NCI-H774 (cell line): Measurements from ENCODE around the gene MYL2.
A peak's percentile ranks its signal among the peaks of the same experiment; 100 is the strongest.

Experiments
- DNase-seq: peaks from one replicate; lab custom pipeline; 2025; lab: John Stamatoyannopoulos, UW

The MYL2 gene

DNA sequence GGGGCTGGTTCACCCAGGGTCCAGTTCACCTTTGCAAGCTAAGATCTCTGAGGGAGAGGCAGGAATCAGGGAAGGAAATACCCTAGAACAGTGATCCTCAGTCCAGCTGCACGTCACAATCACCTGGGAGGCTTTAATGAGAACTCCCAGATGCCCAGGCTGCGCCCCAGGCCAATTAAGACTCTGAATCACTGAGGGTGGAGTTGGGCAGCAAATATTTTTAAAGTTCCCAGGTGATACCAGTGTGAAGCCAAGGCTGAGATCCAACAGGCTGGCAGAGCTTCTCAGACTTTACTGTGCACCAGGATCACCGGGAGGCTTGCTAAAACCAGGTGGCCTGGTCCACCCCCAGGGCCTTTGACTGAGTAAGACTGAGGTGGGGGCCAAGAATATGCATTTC lies 23.8 kb downstream of the MYL2 start:
- DNase-seq, result no peak

DNA sequence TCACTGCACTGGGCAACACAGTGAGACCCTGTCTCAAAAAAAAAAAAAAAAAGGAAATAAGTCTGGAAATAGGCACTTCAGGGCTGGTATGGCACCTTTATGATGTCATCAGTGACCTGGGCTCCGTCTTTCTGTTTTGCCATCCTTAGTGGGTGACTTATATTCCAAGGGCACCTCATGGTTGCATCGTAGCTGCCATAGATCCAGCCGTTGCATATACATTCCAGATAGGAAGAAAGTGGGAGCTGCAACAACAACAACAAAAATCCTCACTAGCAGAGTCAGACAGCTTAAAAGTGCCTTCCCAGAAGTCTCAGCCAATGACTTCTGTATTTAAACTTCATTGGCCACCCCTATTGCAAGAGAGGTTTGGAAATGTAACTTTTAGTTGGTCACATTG lies 26.4 kb downstream of the MYL2 start:
- DNase-seq, result no peak

DNA sequence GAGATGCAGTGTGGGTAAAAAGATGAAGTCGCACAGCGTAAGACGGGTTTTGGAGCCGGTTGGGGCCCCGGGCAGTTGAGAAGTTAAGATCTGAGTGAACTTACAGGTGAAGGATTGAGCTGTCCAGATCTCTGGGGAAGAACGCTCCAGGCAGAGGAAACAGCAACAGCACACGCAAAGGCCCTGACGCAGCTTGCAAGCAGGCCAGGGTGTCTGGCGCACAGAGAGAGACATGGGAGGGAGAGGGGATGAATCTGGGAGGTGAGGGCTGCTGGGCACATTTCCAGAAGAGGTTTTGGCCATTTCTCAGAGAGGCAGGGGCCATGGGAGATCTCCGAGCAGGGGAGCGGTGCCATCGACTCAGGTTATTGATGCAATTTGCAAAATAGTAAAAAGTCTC lies 31.0 kb downstream of the MYL2 start:
- no peak for DNase-seq

DNA sequence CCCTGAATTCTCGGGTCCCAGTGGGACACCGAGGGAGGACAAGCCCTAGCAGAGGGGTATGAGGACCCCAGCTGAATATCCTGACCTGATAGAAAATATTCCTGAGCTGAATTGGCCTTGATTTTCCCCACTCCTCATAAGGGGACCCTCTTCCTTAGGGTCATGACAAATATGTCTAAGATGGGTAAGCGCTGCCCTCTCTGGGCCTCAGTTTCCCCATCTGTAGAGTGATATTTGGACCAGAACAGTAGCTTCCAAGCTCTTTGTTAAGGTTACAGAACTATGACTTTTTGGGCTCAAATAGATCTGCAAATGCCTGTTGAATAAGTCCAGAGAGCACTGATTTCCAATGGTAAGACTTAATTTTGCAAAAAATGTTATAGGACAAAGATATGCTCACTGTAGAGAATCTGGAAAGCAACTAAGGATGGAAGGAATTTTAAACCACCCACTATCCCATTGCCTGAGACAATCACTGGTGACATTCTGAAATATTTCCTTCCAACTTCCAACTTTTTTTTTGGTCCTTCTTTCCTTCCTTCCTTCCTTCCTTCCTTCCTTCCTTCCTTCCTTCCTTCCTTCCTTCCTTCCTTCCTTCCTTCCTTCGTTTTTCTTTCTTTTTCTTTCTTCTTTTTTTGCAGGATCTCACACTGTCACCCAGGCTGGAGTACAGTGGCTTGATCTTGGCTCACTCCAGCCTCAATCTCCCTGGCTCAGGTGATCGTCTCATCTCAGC lies 32.0 kb downstream of the MYL2 start:
- no peak for DNase-seq

DNA sequence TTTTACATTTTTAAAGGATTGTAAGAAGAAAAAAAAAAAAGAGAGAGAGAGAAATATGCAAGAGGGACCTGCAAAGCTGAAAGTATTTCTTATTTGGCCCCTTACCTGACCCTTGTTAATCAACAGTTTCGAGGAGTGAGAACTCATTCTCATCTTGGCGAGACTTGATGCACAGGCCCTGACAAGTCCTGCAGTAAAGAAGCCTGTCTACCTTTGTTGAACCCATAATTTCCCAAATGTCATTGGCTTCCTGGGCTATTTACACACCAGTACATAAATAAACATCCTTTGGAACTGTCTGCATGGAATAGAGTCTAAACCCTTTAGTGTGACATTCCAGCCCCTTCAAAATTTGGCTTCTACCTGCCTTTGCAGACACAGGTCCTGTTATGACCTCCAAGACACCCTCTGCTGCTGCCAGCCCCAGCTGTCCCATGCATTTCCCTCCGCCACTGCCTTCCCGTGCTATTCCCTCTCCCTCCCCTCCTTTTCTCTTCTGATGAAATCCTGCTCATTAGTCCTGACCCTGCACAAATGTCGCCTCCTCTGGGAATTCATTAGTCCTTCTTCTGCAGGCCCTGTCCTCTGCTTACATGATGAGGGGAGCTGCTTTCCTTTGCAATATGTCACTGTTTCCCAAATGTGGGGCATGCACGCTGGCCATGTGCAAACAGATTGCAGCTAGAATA lies 35.1 kb downstream of the MYL2 start:
- peak; percentile 3 for DNase-seq

DNA sequence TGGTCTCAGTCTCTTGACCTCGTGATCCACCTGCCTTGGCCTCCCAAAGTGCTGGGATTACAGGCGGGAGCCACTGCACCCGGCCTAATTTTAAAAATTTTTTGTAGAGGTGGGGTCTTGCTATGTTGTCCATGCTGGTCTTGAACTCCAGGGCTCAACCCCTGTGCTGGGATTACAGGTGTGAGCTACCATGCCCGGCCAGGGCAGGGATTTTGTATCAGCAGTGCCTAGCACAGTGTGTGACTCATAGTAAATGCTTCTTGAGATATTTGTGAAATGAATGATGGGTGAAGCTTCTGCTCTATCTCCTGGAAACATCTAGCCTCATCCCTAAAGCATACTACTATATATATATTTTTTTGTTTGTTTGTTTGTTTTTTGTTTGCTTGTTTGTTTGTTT lies 37.1 kb downstream of the MYL2 start:
- no peak for DNase-seq

DNA sequence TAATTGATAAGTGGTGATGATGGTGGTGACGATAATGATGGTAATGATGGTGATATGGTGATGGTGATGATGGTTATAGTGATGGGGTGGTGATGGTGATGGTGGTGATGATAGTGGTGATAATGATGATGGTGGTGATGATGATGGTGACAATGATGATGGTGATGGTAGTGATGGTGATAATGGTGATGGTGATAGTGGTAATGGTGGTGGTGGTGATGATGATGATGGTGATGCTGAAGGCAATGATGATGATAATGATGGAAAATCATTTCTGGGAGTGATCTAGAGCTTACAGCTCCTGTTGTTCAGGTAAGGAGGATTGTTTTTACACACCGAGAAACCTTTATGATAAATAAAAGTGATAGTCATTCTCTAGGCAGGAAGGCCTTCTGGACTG lies 39.7 kb downstream of the MYL2 start:
- no peak for DNase-seq

DNA sequence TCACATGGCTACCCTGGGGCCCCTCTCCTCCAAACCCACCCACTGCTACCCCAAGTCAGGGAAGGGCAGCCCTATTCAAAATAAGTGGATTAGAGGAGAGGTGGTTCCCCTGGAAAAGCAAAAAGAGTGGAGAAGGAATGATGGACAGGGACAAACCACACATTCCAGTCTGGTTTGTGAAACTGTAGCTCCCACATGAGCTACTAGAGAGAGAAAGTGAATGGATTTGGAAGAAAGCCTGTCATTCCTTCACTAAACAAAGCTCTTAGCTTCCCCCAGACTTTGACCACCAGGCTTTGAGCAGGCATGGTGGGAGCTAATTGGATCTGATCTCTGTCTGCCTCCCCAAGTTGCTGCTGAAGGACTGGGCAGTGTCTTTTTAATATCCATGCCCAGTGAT lies 45.6 kb downstream of the MYL2 start:
- DNase-seq, result no peak

DNA sequence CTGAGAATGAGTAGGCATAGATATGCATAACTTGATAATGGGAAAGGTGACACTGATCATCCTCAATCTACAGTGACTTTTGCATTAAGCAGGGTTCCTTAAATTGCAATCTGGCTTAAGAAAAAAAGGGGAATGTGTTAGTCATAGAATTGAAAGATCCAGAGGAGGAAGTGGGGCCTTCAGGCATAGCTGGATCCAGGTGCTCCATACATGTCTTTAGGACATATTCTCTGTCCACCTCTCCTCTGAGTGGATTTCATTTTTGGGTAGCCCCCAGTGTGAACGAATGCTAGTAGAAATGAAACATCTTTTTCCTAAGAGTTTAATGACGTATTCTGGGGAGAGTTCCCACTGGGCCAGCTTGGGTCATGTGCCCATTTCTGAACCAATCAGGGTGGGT lies 46.0 kb downstream of the MYL2 start:
- no peak for DNase-seq

DNA sequence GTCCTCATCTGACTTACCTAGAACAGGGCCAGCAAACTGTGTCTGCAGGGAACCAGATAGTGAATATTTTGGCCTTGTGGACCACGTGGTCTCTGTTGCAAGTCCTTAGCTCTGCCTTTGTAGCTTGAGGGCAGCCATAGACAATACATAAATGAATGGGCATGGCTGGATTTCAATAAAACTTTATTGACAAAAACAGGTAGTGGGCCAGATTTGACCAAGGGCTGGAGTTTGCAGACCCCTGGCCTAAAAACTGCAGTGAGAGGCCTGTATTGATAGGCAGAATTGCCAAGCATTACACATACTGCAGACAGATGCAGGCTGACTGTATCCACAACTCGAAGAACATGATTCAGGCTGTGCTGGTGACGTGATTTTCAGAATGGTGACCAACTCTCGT lies 48.3 kb downstream of the MYL2 start:
- no peak for DNase-seq

DNA sequence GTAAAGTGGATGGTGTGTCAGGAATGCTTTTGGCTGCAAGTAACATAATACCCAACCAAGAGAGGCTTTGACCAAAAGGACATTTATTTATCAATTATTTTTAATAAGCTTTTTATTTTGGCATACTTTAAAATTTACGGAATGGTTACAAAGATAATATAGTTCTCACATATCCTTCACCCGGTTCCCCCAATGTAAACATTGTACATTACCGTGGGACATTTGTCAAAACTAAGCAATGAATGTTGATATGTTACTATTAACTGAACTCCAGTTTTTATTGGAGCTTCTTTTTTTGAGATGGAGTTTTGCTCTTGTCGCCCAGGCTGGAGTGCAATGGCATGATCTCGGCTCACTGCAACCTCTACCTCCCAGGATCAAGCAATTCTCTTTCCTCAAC lies 50.6 kb downstream of the MYL2 start:
- no peak for DNase-seq

DNA sequence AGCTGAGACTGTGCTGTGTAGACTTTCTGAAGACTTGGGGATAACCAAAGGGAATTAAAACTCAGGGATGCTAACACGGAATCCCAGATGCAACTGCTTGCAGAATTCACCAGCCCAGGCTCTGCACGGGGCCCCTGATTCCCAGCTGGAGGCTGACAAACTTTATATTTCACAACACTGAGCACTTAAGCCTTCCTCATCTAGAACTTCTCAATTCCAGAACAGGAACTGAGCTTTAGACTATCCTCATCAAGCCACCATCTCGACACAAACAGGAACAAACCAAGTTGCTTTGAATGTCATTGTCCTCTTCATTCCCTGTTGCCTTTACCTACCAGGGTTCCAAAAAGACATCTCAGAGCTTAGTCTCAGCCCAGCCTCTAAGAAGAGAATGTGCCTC lies 51.4 kb downstream of the MYL2 start:
- DNase-seq, result no peak

DNA sequence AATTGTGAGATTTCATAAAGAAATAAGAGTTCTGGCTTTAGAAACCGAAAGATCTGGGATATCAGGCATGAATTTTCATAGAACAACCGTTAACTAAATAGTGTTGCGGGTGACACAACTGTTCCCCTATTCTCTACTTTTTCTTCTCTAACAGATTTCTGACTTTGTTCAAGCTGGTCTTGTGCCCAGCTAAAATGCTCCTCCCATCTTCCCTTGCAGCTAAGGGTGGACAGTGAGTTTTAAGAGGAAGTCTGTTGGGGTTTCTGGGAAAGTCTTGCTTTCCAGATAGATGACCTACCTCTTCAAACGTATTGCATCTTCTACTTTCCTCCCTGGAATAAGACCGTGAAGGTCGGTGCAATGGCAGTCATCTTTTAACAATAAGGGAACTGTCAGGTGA lies 54.9 kb downstream of the MYL2 start:
- no peak for DNase-seq

DNA sequence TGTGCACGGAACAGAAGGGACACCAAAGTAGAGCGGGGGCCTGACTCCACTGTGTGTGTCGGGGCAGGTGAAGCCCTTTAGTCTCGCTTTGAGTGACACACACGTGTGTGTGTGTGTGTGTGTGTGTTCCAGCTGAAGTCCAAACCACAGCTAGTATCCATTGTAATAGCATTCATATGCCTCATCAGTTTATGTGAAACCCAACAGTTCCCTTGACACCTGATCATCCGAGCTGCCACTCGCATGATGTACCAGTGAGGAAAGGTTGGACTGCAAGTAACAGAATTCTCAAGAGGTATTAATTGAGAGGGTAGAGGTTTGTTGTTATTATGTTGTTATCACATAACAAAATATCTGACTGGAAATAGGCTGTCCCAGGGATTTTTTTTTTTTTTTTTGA lies 57.2 kb downstream of the MYL2 start:
- DNase-seq, result no peak

DNA sequence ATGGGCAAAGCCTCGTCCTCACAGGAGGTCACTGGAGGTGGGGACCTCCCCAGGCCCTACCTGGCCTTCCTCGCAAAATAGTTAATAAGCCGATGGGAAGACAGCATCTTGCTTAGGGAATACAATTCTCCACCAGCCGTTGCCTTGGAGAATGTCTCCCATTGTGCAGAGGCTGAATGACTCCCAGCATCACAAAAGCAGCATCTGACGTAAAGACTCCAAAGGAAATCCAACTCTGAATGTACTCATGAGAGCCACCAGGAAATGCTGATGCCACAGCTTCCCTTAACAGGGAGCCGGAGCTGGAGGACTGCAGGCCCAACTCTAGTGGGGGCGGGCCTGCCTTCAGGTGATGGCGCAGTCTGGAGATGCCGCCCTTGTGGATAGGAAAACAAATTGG lies 58.0 kb downstream of the MYL2 start:
- DNase-seq, result no peak

DNA sequence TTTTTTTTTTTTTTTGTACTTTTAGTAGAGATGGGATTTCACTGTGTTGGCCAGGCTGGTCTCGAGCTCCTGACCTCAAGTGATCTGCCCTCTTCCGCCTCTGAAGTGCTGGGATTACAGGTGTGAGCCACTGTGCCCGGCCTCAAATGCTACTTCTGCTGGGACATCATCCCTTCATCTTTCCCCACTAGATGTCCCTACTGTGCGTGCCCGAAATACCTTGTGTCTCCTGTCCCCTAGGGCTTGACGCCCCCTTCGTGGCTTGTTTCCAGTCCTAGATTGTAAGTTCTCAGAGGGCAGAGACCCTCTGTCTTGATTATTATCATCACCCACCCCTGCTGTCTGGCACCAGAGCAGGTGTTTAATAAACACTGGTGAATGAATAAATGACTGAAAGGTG lies 58.6 kb downstream of the MYL2 start:
- no peak for DNase-seq
